DMS 273 (cell line): ENCODE measurements around the gene DISP3.
A peak's percentile ranks its signal among the peaks of the same experiment; 100 is the strongest.

Experiments used
- DNase-seq: peaks from one replicate; lab custom pipeline; 2025; ENCODE audit not compliant: unreplicated experiment; lab: John Stamatoyannopoulos, UW

Gene DISP3

GRCh38 chr1:11505591-11506538, 26.9 kb downstream of the DISP3 start:
- DNase-seq, result no peak

GRCh38 chr1:11507309-11507708, 28.4 kb downstream of the DISP3 start:
- DNase-seq, result peak; percentile 87

GRCh38 chr1:11513681-11514080, 34.7 kb downstream of the DISP3 start:
- DNase-seq, result no peak

GRCh38 chr1:11514366-11514765, 35.4 kb downstream of the DISP3 start:
- no peak for DNase-seq

GRCh38 chr1:11515368-11516300, 36.7 kb downstream of the DISP3 start:
- DNase-seq, result no peak

GRCh38 chr1:11516961-11517635, 38.1 kb downstream of the DISP3 start:
- no peak for DNase-seq

GRCh38 chr1:11518016-11518701, 39.2 kb downstream of the DISP3 start:
- DNase-seq, result no peak

- no peak for DNase-seq
Measured at GRCh38 chr1:11518791-11519628, 40.1 kb downstream of the DISP3 start.

- no peak for DNase-seq
Measured at GRCh38 chr1:11519629-11520031, 40.7 kb downstream of the DISP3 start.

- DNase-seq, result no peak
Measured at GRCh38 chr1:11520531-11521233, 41.7 kb downstream of the DISP3 start.

- no peak for DNase-seq
Measured at GRCh38 chr1:11521582-11522399, 42.8 kb downstream of the DISP3 start.

GRCh38 chr1:11522400-11523235, 43.7 kb downstream of the DISP3 start:
- DNase-seq, result no peak

GRCh38 chr1:11523261-11523660, 44.3 kb downstream of the DISP3 start:
- DNase-seq, result no peak

- no peak for DNase-seq
Measured at GRCh38 chr1:11523746-11524464, 45.0 kb downstream of the DISP3 start.

- no peak for DNase-seq
Measured at GRCh38 chr1:11524465-11525150, 45.7 kb downstream of the DISP3 start.

GRCh38 chr1:11525151-11525505, 46.2 kb downstream of the DISP3 start:
- DNase-seq, result no peak
